ENCODE measurements around the gene ZNF385B. TPM values are rescaled to one million over a fixed set of nuclear protein-coding genes. Genes with fewer than 3 reads are reported as not detected.

ZNF385B gene
- total RNA-seq, 2 experiments from 2014 or later: 113 to 178 TPM

DNA sequence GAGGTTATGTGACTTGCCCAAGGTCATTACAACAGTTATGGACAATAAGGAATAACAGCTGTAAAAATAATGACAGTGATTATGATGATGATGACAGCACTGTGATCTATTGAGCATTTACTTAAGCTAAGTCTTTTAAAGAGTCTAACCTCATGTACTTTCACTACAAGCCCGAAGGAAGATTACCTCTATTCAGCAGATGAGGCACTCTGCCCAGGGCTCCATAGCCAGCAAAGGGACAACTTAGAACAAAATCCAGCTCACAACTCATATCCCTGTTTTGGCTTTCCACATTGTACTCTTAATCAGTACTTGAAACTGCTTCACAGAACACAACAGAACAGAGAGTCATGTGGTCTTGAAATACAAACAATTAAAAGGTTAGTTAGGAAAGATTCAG is 290.2 kb downstream of the ZNF385B start:
- Histone ChIP-seq H3K4me3 (ENCODE audit: low read depth, low read length, poor library complexity, severe bottlenecking) (no peak overlapping the region), H3K36me3 (ENCODE audit: insufficient read depth, low read length) (peaks cover 35% of the 10 kb centered on the region), H3K27ac (ENCODE audit: low read depth, low read length, poor library complexity, severe bottlenecking) (no peak overlapping the region), H3K4me2 (ENCODE audit: low read length) (no peak overlapping the region), H3K79me2 (ENCODE audit: insufficient read depth, low read depth, low read length) (no peaks in the 10 kb centered on the region), H3K9me2 (ENCODE audit: insufficient read depth, low read length) (no peaks in the 10 kb centered on the region), H2AFZ (ENCODE audit: low read length) (no peak overlapping the region), H3K4me1 (ENCODE audit: insufficient read depth, low read length, poor library complexity, severe bottlenecking) (no peaks in the 10 kb centered on the region), H4K20me1 (ENCODE audit: insufficient read depth, low read length) (no peaks in the 10 kb centered on the region), H3K9me3 (ENCODE audit: low read length) (no peaks in the 10 kb centered on the region)
- BruUV-seq (replicated peaks): no TSS peak
- ChIA-PET CTCF (ENCODE audit: unreplicated experiment) (no interaction called here), POLR2A (interaction anchor here (1.4 kb wide), 1 partner anchor 10 kb away, joined by 4 read pairs; no protein-coding TSS in a partner anchor)
- TF ChIP-seq, protein P1, sequence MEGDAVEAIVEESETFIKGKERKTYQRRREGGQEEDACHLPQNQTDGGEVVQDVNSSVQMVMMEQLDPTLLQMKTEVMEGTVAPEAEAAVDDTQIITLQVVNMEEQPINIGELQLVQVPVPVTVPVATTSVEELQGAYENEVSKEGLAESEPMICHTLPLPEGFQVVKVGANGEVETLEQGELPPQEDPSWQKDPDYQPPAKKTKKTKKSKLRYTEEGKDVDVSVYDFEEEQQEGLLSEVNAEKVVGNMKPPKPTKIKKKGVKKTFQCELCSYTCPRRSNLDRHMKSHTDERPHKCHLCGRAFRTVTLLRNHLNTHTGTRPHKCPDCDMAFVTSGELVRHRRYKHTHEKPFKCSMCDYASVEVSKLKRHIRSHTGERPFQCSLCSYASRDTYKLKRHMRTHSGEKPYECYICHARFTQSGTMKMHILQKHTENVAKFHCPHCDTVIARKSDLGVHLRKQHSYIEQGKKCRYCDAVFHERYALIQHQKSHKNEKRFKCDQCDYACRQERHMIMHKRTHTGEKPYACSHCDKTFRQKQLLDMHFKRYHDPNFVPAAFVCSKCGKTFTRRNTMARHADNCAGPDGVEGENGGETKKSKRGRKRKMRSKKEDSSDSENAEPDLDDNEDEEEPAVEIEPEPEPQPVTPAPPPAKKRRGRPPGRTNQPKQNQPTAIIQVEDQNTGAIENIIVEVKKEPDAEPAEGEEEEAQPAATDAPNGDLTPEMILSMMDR (conservative IDR thresholded peaks at IDR 0.05; ENCODE audit: low read length): no peak
- no peak for TF ChIP-seq EZH2phosphoT487 (IDR thresholded peaks at IDR 0.05; ENCODE audit: borderline replicate concordance, low read depth, low read length)
- DNase-seq (ENCODE audit: low spot score): no peak
- intact Hi-C loops (cut with micrococcal nuclease; ENCODE audit: unreplicated experiment): no loop called here

DNA sequence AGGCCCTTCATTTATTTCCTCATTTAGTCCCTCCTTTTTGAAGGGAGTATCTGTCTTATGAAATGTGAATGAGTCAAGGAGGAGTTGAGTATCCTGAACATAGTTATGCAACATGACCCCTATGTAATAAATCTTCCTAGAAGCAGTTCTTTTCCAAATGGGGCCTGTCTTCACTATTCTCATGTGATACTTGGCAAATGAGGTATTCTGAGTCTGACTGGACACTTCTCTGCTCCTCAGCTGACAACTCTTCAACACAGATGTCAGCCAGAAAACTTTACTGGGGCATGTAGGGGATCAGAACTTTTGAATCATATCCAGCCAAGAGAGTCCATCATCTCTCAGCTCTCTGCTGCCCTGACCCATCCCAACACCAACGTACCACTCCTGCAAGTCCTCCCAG is 291.6 kb downstream of the ZNF385B start:
- Histone ChIP-seq H3K9me2 (ENCODE audit: insufficient read depth, low read length) (no peaks in the 10 kb centered on the region), H4K20me1 (ENCODE audit: insufficient read depth, low read length) (no peaks in the 10 kb centered on the region), H3K4me2 (ENCODE audit: low read length) (no peak overlapping the region), H3K36me3 (ENCODE audit: insufficient read depth, low read length) (peaks cover 34% of the 10 kb centered on the region), H3K4me1 (ENCODE audit: insufficient read depth, low read length, poor library complexity, severe bottlenecking) (no peaks in the 10 kb centered on the region), H3K79me2 (ENCODE audit: insufficient read depth, low read depth, low read length) (no peaks in the 10 kb centered on the region), H3K27ac (ENCODE audit: low read depth, low read length, poor library complexity, severe bottlenecking) (no peak overlapping the region), H3K4me3 (ENCODE audit: low read depth, low read length, poor library complexity, severe bottlenecking) (no peak overlapping the region), H2AFZ (ENCODE audit: low read length) (no peak overlapping the region), H3K9me3 (ENCODE audit: low read length) (no peaks in the 10 kb centered on the region)
- intact Hi-C loops (cut with micrococcal nuclease; ENCODE audit: unreplicated experiment): no loop called here
- BruUV-seq (replicated peaks): no TSS peak
- CTCF ChIA-PET (ENCODE audit: unreplicated experiment): no interaction called here
- no peak for DNase-seq (ENCODE audit: low spot score)
- no peak for TF ChIP-seq EZH2phosphoT487 (IDR thresholded peaks at IDR 0.05; ENCODE audit: borderline replicate concordance, low read depth, low read length)
- TF ChIP-seq, protein P1 (conservative IDR thresholded peaks at IDR 0.05; ENCODE audit: low read length): no peak
- POLR2A ChIA-PET: no interaction called here

DNA sequence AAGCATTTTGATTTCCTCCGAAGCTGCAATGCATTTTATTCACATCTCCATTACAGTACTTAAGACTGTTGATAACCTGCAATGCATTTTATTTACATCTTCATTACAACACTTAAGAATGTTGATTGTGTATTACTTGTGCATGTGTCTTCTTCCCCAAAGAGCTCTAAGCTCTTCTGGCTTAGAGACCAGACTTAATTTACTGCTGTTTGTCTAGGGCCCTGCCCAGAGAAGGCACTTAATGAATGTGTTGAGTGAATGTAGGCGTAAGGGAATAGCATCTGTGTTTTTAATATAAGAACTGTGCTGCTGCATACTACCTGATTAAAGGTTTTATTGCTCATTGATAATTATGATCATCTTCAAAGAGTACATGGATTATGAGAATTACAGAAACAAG is 295.6 kb downstream of the ZNF385B start:
- TF ChIP-seq, protein P1 (conservative IDR thresholded peaks at IDR 0.05; ENCODE audit: low read length): no peak
- no peak for TF ChIP-seq EZH2phosphoT487 (IDR thresholded peaks at IDR 0.05; ENCODE audit: borderline replicate concordance, low read depth, low read length)
- Histone ChIP-seq H3K36me3 (ENCODE audit: insufficient read depth, low read length) (peaks cover 20% of the 10 kb centered on the region; the same call in 1 of the 2 replicates), H3K4me2 (ENCODE audit: low read length) (no peak overlapping the region), H3K9me2 (ENCODE audit: insufficient read depth, low read length) (no peaks in the 10 kb centered on the region), H3K79me2 (ENCODE audit: insufficient read depth, low read depth, low read length) (no peaks in the 10 kb centered on the region), H3K4me1 (ENCODE audit: insufficient read depth, low read length, poor library complexity, severe bottlenecking) (no peaks in the 10 kb centered on the region), H3K27ac (ENCODE audit: low read depth, low read length, poor library complexity, severe bottlenecking) (no peak overlapping the region), H3K4me3 (ENCODE audit: low read depth, low read length, poor library complexity, severe bottlenecking) (no peak overlapping the region), H2AFZ (ENCODE audit: low read length) (no peak overlapping the region), H3K9me3 (ENCODE audit: low read length) (no peaks in the 10 kb centered on the region), H4K20me1 (ENCODE audit: insufficient read depth, low read length) (no peaks in the 10 kb centered on the region)
- ChIA-PET CTCF (ENCODE audit: unreplicated experiment) (no interaction called here), POLR2A (interaction anchor here (0.8 kb wide), 1 partner anchor 16 kb away, joined by 4 read pairs; no protein-coding TSS in a partner anchor)
- DNase-seq (ENCODE audit: low spot score): no peak
- intact Hi-C loops (cut with micrococcal nuclease; ENCODE audit: unreplicated experiment): no loop called here
- BruUV-seq (replicated peaks): no TSS peak

Measured in OCI-LY7 (cell line).